GM20431 (cell line): ENCODE results near the gene GGA1.
"Not testable (repeated sequence)": the region's sequence is repeated elsewhere in the genome, so short reads cannot be mapped to it uniquely, and the experiment has no call there.

Source experiments
- in situ Hi-C: fragments of 300-500 bp; cut with MseI, MboI; formaldehyde crosslinking; loops from one replicate; pipeline ENCODE4 v1.15.0; 2020; ENCODE audit warnings: low sequenced_read_pairs; ENCODE audit not compliant: unreplicated experiment

The GGA1 gene

GRCh38 chr22:37643225-37643847 is 34.7 kb downstream of the GGA1 start:
- in situ Hi-C loops = no loop called here

GRCh38 chr22:37647317-37647716 is 38.7 kb downstream of the GGA1 start:
- in situ Hi-C loops = no loop called here

GRCh38 chr22:37647928-37648327 is 39.3 kb downstream of the GGA1 start:
- in situ Hi-C loops = no loop called here

GRCh38 chr22:37650463-37651136 is 42.0 kb downstream of the GGA1 start:
- in situ Hi-C loops = no loop called here

DNA sequence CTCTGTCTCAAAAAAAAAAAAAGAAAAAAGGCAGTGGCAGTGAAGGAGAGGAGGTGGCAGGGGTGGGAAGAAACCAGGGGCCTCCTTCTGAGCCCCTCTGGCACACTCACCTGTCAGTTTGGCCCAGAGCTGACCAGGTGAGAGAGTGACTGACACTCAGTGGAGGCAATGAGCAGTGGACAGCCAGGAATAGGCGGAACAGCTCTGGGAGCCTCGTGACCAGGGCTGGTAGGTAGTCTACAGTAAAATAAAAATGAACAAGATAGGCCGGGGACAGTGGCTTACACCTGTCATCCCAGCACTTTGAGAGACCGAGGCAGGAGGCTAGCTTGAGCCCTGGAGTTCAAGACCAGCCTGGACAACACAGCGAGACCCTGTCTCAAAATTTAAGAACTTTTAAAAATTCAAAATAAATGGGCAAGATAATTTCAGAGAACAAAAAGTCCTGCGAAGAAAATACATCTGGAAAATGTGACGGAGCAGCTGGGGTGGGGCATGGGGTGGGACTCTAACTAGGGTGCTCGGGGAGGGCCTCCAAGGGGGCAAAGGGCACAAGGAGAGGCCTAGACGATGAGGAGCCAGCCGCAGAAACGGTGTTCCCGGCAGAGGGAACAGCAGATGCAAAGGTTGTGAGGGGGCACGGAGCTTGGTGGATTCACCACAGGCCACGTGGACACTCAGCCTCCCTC is 46.1 kb downstream of the GGA1 start:
- in situ Hi-C loops = no loop called here

DNA sequence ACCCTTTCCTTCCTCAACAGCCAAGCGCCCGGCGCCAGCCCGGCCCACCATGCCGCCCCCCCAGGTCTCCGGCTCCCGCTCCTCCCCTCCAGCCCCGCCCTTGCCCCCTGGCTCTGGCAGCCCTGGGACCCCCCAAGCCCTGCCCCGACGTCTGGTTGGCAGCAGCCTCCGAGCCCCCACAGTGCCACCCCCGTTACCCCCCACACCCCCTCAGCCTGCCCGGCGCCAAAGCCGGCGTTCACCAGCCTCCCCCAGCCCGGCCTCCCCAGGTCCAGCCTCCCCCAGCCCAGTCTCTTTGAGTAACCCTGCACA is 46.6 kb downstream of the GGA1 start:
- in situ Hi-C loops = no loop called here

DNA sequence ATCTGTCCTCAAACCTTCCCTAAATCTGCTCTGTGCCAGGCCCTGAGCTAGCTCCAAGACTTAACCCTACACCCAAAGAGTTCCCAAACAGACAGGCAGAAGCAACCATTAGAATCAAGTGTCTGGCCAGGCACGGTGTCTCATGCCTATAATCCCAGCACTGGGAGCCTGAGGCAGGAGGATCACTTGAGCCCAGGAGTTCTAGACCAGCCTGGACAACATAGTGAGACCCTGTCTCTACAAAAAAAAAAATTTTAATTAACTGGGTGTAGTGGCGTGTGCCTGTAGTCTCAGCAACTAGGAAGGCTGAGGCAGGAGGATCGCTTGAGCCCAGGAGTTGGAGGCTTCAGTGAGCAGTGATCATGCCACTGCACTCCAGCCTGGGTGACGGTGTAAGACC is 47.9 kb downstream of the GGA1 start:
- in situ Hi-C loops = not testable (repeated sequence)

- in situ Hi-C loops = no loop called here
These were observed 49.0 kb downstream of the GGA1 start for GRCh38 chr22:37657590-37658132.

DNA sequence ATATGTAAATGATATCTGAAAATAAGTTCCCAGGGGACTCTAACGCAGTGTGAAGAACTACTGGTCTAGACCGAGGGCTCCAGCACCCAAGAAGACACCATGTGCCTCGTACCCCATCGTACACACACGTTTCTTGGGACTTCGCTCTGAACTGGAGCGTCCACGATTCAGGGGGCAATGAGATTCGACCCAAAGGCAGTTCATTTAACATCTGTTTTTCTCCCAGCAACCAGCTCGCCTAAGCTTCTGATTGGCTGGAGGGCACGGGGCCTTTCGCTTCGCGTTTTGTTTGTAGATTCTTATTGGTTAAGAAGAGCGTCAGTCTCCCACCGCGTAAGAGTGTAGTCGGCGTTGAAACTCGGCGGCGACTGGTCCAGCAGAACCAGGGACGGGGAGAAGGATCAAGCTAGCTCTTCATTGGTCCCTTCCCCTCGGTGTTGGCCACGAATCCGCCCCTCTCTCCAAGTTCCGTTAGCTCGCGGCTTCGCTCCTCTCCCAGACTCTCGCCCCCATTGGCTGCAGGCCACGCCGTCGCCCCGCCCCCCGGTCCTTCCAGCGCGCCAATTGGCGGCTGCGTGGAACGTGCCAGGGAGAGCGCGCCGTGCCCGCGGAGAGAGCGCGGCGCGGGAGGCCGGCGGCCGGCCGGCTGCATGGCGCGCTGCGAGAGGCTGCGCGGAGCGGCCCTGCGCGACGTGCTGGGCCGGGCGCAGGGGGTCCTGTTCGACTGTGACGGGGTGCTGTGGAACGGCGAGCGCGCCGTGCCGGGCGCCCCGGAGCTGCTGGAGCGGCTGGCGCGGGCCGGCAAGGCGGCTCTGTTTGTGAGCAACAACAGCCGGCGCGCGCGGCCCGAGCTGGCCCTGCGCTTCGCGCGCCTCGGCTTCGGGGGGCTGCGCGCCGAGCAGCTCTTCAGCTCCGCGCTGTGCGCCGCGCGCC is 49.8 kb downstream of the GGA1 start, which contains the start of gene PDXP:
PDXP (plus strand) TSS at position 591 of the 933 bp plus-strand sequence; CDS start at position 651, 60 bp downstream.
- in situ Hi-C loops = no loop called here

- in situ Hi-C loops = no loop called here
These were observed 50.6 kb downstream of the GGA1 start for GRCh38 chr22:37659066-37659896.

- in situ Hi-C loops = no loop called here
These were observed 51.5 kb downstream of the GGA1 start for GRCh38 chr22:37659897-37660708.

DNA sequence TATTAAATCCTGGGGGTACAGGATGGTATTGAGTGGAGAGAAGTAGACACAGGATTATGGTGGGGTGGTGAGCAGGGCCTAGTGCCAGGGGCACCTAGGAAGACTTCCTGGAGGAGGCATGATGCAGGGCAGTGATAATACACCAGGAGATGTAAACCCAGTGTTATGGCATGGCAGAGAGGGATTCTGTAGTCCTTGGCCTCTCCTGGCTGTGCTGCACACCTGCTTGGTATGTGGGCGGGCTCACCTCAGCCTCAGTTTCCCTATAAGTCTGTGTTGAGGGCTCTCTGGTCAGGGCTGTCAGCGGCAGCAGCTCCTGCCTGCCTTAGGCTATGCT is 52.0 kb downstream of the GGA1 start:
- in situ Hi-C loops = no loop called here

DNA sequence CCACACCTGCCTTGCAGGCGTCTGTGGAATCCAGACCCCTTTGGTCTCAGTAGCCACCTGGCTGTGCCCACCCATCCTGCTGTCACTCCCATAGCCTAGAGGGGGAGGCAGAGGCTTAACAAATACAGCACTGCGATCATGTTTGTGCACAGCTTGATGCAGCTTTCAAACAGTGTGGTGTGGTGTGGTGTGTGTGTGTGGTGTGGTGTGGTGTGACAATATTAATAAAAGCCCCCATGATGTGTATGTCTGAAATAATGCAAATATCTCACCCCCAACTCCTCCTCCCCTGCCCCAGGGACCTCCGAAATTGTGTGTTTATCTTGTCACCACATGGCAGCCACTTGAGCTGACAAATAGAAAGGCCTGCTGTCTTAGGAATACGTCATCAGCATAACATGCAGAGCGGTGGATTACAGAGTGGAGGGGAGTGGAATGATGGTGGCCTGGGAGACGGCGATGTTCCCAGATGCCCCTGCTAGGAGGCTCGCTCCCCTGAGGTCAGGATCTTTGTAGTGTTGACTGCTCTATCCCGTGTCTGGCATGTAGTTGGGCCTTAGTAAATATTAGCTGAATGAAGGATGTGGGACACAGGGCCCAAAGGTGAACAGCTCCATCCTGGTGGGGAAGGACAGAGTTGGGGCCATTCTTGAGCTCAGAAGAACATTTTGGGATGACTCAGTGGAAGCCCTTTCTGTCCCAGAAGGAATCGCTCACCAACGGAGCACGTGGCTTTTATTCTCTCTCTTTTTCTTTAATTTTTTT is 52.7 kb downstream of the GGA1 start:
- in situ Hi-C loops = no loop called here

DNA sequence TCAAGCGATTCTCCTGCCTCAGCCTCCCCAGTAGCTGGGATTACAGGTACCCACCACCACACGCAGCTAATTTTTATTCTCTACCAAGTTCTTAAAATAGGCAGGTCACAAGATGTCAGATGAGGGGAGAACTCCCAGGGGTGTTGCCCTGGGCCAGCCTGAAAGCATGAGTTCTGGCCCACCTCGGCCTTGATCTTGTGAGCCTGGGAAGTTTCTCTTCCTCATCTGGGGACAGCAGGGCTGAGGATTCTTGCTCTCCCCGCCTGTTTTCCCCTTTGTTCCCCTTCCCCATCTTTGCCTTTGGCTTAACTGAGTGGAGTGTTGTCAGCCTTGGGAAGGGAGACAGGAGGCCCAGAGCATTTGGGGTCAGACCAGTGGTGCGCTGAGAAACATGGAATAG is 53.4 kb downstream of the GGA1 start:
- in situ Hi-C loops = no loop called here

DNA sequence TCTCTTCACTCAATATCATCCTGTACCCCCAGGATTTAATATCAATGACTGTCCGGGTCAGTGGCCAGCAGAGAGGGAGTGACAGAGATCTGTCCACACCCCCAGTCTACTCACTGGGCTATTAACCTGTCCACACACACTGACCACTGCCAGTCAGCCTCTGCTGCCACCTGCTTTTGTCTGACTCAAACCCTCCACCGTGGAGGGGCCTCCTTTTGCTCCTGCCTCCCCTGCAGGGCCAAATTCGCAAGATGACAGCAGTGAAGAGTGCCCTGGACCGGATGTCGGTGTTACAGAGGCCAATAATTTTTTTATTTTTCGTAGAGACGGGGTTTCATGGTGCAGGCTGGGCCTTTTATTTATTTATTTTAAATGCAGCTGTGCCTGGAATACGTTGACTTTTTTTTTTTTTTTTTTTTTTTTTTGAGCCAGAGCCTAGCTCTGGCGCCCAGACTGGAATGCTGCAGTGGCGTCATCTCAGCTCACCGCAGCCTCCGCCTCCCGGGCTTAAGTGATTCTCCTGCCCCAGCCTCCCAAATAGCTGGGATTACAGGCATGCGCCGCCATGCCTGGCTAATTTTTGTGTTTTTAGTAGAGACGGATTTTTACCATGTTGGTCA is 55.0 kb downstream of the GGA1 start:
- in situ Hi-C loops = no loop called here

- in situ Hi-C loops = no loop called here
These were observed 55.8 kb downstream of the GGA1 start for GRCh38 chr22:37664249-37665101.

DNA sequence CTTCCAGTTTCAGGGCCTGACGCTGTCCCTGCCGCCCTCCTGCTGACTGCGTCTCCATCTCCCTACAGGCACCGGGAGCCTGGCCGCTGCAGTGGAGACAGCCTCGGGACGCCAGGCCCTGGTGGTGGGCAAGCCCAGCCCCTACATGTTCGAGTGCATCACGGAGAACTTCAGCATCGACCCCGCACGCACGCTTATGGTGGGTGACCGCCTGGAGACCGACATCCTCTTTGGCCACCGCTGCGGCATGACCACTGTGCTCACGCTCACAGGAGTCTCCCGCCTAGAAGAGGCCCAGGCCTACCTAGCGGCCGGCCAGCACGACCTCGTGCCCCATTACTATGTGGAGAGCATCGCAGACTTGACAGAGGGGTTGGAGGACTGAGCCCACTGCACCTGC is 56.9 kb downstream of the GGA1 start:
- in situ Hi-C loops = no loop called here
